GM23338 (cell line): ENCODE results near the gene ATP5IF1. TPM values are rescaled to one million over a fixed set of nuclear protein-coding genes. Genes with fewer than 3 reads are reported as not detected.

Experiments used
- ATAC-seq: fragments of 200-7000 bp; cut with Tn5 transposase; 3 replicates; pipeline ENCODE4 v1.9.1; 2020
- DNase-seq: peaks from one replicate; pipeline ENCODE4 v3.0.0-alpha.2; 2015; ENCODE audit warnings: low spot score
- H2AFZ ChIP-seq: fragments of 200-600 bp; sonication (generic); 2 replicates; pipeline ENCODE4 v1.8.0; 2016; ENCODE audit warnings: antibody characterized with exemption, mild to moderate bottlenecking, moderate library complexity
- H3F3A ChIP-seq: fragments of 200-600 bp; sonication (generic); replicated peaks from 2 replicates; pipeline ENCODE4 v1.8.0; 2017; ENCODE audit warnings: antibody characterized with exemption, mixed run types, low read depth
- H3K27ac ChIP-seq: fragments of 200-600 bp; sonication (generic); 2 replicates; pipeline ENCODE4 v1.6.1; 2016; ENCODE audit warnings: low read depth
- H3K27me3 ChIP-seq: fragments of 200-600 bp; sonication (generic); 2 replicates; pipeline ENCODE4 v1.8.0; 2016; ENCODE audit warnings: mild to moderate bottlenecking, mixed run types, moderate library complexity; ENCODE audit not compliant: insufficient read depth
- H3K36me3 ChIP-seq: fragments of 200-600 bp; sonication (generic); 2 replicates; pipeline ENCODE4 v1.8.0; 2016; ENCODE audit warnings: mild to moderate bottlenecking; ENCODE audit not compliant: insufficient read depth
- H3K4me1 ChIP-seq: fragments of 200-600 bp; sonication (generic); 2 replicates; pipeline ENCODE4 v1.8.0; 2016; ENCODE audit warnings: mild to moderate bottlenecking, moderate library complexity; ENCODE audit not compliant: insufficient read depth
- H3K4me2 ChIP-seq: fragments of 200-600 bp; sonication (generic); 2 replicates; pipeline ENCODE4 v1.7.1; 2017; ENCODE audit warnings: mixed run types
- H3K4me3 ChIP-seq: fragments of 200-600 bp; sonication (generic); 2 replicates; pipeline ENCODE4 v1.6.1; 2016; ENCODE audit warnings: mixed run types
- H3K79me2 ChIP-seq: fragments of 200-600 bp; sonication (generic); replicated peaks from 2 replicates; pipeline ENCODE4 v1.8.0; 2017; ENCODE audit warnings: mild to moderate bottlenecking; ENCODE audit not compliant: insufficient read depth
- H3K9me2 ChIP-seq: fragments of 200-600 bp; sonication (generic); 2 replicates; pipeline ENCODE4 v1.8.0; 2017; ENCODE audit not compliant: insufficient read depth
- H4K20me1 ChIP-seq: fragments of 200-600 bp; sonication (generic); replicated peaks from 2 replicates; pipeline ENCODE4 v1.8.0; 2017; ENCODE audit warnings: mild to moderate bottlenecking; ENCODE audit not compliant: insufficient read depth
- H3K27ac Mint-ChIP-seq: 2 replicates; pipeline ENCODE4 v1.8.0; 2020; ENCODE audit warnings: inconsistent platforms, mild to moderate bottlenecking, moderate library complexity, mixed read lengths
- H3K27me3 Mint-ChIP-seq: 3 replicates; pipeline ENCODE4 v1.8.0; 2022; ENCODE audit warnings: low read depth, mild to moderate bottlenecking, moderate library complexity, mixed read lengths, inconsistent platforms; ENCODE audit not compliant: insufficient read depth, poor library complexity
- H3K36me3 Mint-ChIP-seq: 3 replicates; pipeline ENCODE4 v1.8.0; 2021; ENCODE audit warnings: low read depth, mild to moderate bottlenecking, inconsistent platforms, moderate library complexity, mixed read lengths
- H3K4me1 Mint-ChIP-seq: 3 replicates; pipeline ENCODE4 v1.8.0; 2020; ENCODE audit warnings: mild to moderate bottlenecking, inconsistent platforms, mixed read lengths
- H3K4me3 Mint-ChIP-seq: 3 replicates; pipeline ENCODE4 v1.8.0; 2021; ENCODE audit warnings: moderate library complexity, mild to moderate bottlenecking, inconsistent platforms, mixed read lengths
- H3K9me3 Mint-ChIP-seq: 3 replicates; pipeline ENCODE4 v1.8.0; 2020; ENCODE audit warnings: moderate library complexity, mild to moderate bottlenecking, inconsistent platforms, mixed read lengths
- CREB1 ChIP-seq: fragments of 250-450 bp; sonication (Bioruptor Pico); IDR thresholded peaks from 2 replicates; pipeline ENCODE4 v1.5.0; 2020; ENCODE audit warnings: low read depth, mild to moderate bottlenecking, moderate library complexity
- CTCF ChIP-seq, 2 experiments: fragments of 200-600 bp in 1 of 2; sonication (generic) in 1 of 2; conservative IDR thresholded peaks; 2 replicates each; pipeline versions ENCODE4 v1.5.1 to v1.6.1; 2016 to 2017; ENCODE audit warnings: antibody characterized with exemption in 2 of 2, low read depth in 2 of 2, mild to moderate bottlenecking in 2 of 2, moderate library complexity in 1 of 2
- ETS1 ChIP-seq: IDR thresholded peaks from 2 replicates; pipeline ENCODE4 v1.6.1; 2016; ENCODE audit warnings: antibody characterized with exemption
- EZH2 ChIP-seq: fragments of 200-600 bp; sonication (generic); IDR thresholded peaks from one replicate; pipeline ENCODE4 v1.8.0; 2017; ENCODE audit warnings: antibody characterized with exemption, mild to moderate bottlenecking, low read depth; ENCODE audit not compliant: unreplicated experiment
- EZH2phosphoT487 ChIP-seq: fragments of 200-600 bp; sonication (generic); IDR thresholded peaks from one replicate; pipeline ENCODE4 v1.8.1; 2018; ENCODE audit warnings: antibody characterized with exemption; ENCODE audit not compliant: unreplicated experiment
- JUNB ChIP-seq: IDR thresholded peaks from one replicate; pipeline ENCODE4 v1.6.1; 2016; ENCODE audit warnings: antibody characterized with exemption; ENCODE audit not compliant: unreplicated experiment
- NANOG ChIP-seq: IDR thresholded peaks from 2 replicates; pipeline ENCODE4 v1.6.1; 2016; ENCODE audit warnings: antibody characterized with exemption, borderline replicate concordance
- POLR2AphosphoS5 ChIP-seq: IDR thresholded peaks from 2 replicates; pipeline ENCODE4 v1.6.1; 2016; ENCODE audit warnings: antibody characterized with exemption, low read depth
- REST ChIP-seq: IDR thresholded peaks from one replicate; pipeline ENCODE4 v1.6.1; 2018; ENCODE audit warnings: antibody characterized with exemption; ENCODE audit not compliant: unreplicated experiment
- STAT1 ChIP-seq: IDR thresholded peaks from one replicate; pipeline ENCODE4 v1.6.1; 2016; ENCODE audit warnings: antibody characterized with exemption; ENCODE audit not compliant: unreplicated experiment
- ZNF114 ChIP-seq: fragments of 250-450 bp; sonication (Bioruptor Pico); IDR thresholded peaks from 2 replicates; pipeline ENCODE4 v1.5.0; 2020; ENCODE audit warnings: mild to moderate bottlenecking, moderate library complexity
- ZNF331 ChIP-seq: fragments of 250-450 bp; sonication (Bioruptor Pico); IDR thresholded peaks from 2 replicates; pipeline ENCODE4 v1.5.0; 2020; ENCODE audit warnings: low read depth, mild to moderate bottlenecking, moderate library complexity
- ZNF462 ChIP-seq: fragments of 250-450 bp; sonication (Bioruptor Pico); IDR thresholded peaks from 2 replicates; pipeline ENCODE4 v1.5.0; 2020; ENCODE audit warnings: mild to moderate bottlenecking, moderate library complexity
- polyA plus RNA-seq: library from polyadenylated mRNA; unstranded; fragments of >200 nt; fragmentation: Nextera tagmentation; extraction: Ambion mirVana; gene quantifications from 2 replicates; pipeline ENCODE4 v1.2.1, GENCODE V29; 2016
- total RNA-seq: library from RNA; depleted of rRNA; stranded (reverse); fragments of >200 nt; shearing (Covaris generic); gene quantifications from 2 replicates; pipeline ENCODE4 v1.2.3, GENCODE V29; 2014

ATP5IF1 gene
- total and polyA plus RNA-seq, 2 experiments from 2014 or later, result 230 to 1,325 TPM

- H3K4me3 Mint-ChIP-seq, result peak overlapping the region; percentile 97
- peaks cover 3% of the 10 kb centered on the region; the same call in 2 of the 3 replicates for H3K36me3 Mint-ChIP-seq
- no peaks in the 10 kb centered on the region; the same call in 2 of the 3 replicates for H3K9me3 Mint-ChIP-seq
- TF ChIP-seq ZNF114 (CRISPR knock-in tag), result no peak
- no peak for TF ChIP-seq REST
- TF ChIP-seq JUNB, result no peak
- TF ChIP-seq CTCF (conservative IDR thresholded peaks at IDR 0.05; ENCODE audit: low read depth in 2 of 2), result no peak
- no peak for TF ChIP-seq ETS1
- no peak for TF ChIP-seq NANOG
- no peak for TF ChIP-seq ZNF462 (CRISPR knock-in tag)
- TF ChIP-seq EZH2, result no peak
- TF ChIP-seq STAT1, result no peak
- TF ChIP-seq CREB1 (CRISPR knock-in tag), result no peak
- no peak for TF ChIP-seq EZH2phosphoT487
- no peak for TF ChIP-seq ZNF331 (CRISPR knock-in tag)
- TF ChIP-seq POLR2AphosphoS5, result no peak
- no peaks in the 10 kb centered on the region for H3K27me3 ChIP-seq
- no peak overlapping the region for H2AFZ ChIP-seq
- H3K36me3 ChIP-seq, result no peaks in the 10 kb centered on the region
- peaks cover 17% of the 10 kb centered on the region for H3K4me1 ChIP-seq
- no peak for ATAC-seq
- no peaks in the 10 kb centered on the region; the same call in 1 of the 2 replicates for H3F3A ChIP-seq
- H4K20me1 ChIP-seq, result no peaks in the 10 kb centered on the region
- peaks cover 7% of the 10 kb centered on the region for H3K27me3 Mint-ChIP-seq
- no peaks in the 10 kb centered on the region for H3K9me2 ChIP-seq
- no peaks in the 10 kb centered on the region for H3K79me2 ChIP-seq
- peak overlapping the region; percentile 75 for H3K27ac ChIP-seq
- peaks cover 31% of the 10 kb centered on the region for H3K4me1 Mint-ChIP-seq
- DNase-seq, result peak; percentile 52
- peak overlapping the region; percentile 99 for H3K27ac Mint-ChIP-seq
- peak overlapping the region; percentile 63 for H3K4me3 ChIP-seq
- H3K4me2 ChIP-seq, result peak overlapping the region; percentile 86
Observed at GRCh38 chr1:28246427-28246832, 10.5 kb downstream of the ATP5IF1 start.
